Activated naive CD8-positive, alpha-beta T cell treated with anti-CD3 and anti-CD28 coated beads for 36 hours (primary cell): ENCODE results near the gene ZNRD2. TPM values are rescaled to one million over a fixed set of nuclear protein-coding genes. Genes with fewer than 3 reads are reported as not detected.
A peak's percentile ranks its signal among the peaks of the same experiment; 100 is the strongest.

ENCODE experiments used
- DNase-seq: peaks from one replicate; pipeline ENCODE4 v3.0.0; 2021
- H3K27ac Mint-ChIP-seq: one replicate; pipeline ENCODE4 v1.8.0; 2022; ENCODE audit warnings: mild to moderate bottlenecking, moderate library complexity, mixed read lengths
- H3K27me3 Mint-ChIP-seq: one replicate; pipeline ENCODE4 v1.8.0; 2022; ENCODE audit warnings: mild to moderate bottlenecking, mixed read lengths
- H3K36me3 Mint-ChIP-seq: one replicate; pipeline ENCODE4 v1.8.0; 2021; ENCODE audit warnings: mild to moderate bottlenecking, mixed read lengths
- H3K4me1 Mint-ChIP-seq: one replicate; pipeline ENCODE4 v1.8.0; 2021; ENCODE audit warnings: mixed read lengths
- H3K4me3 Mint-ChIP-seq: one replicate; pipeline ENCODE4 v1.8.0; 2022; ENCODE audit warnings: mild to moderate bottlenecking, moderate library complexity, mixed read lengths
- H3K9me3 Mint-ChIP-seq: one replicate; pipeline ENCODE4 v1.8.0; 2022; ENCODE audit warnings: mixed read lengths
- total RNA-seq, 2 experiments: library from RNA; stranded (reverse); gene quantifications; one replicate each; pipeline ENCODE4 v1.2.3, GENCODE V29; 2021

Gene ZNRD2
- total RNA-seq, 2 experiments from 2014 or later = 59.1 to 63.3 TPM

GRCh38 chr11:65546217-65546958 is 23.9 kb upstream of the ZNRD2 start:
- peaks cover 17% of the 10 kb centered on the region for H3K36me3 Mint-ChIP-seq
- peak overlapping the region; percentile 76 for H3K4me3 Mint-ChIP-seq
- peak; percentile 98 for DNase-seq
- peak overlapping the region; percentile 80 for H3K27ac Mint-ChIP-seq
- H3K9me3 Mint-ChIP-seq = no peaks in the 10 kb centered on the region
- no peaks in the 10 kb centered on the region for H3K27me3 Mint-ChIP-seq
- H3K4me1 Mint-ChIP-seq = peaks cover 33% of the 10 kb centered on the region

DNA sequence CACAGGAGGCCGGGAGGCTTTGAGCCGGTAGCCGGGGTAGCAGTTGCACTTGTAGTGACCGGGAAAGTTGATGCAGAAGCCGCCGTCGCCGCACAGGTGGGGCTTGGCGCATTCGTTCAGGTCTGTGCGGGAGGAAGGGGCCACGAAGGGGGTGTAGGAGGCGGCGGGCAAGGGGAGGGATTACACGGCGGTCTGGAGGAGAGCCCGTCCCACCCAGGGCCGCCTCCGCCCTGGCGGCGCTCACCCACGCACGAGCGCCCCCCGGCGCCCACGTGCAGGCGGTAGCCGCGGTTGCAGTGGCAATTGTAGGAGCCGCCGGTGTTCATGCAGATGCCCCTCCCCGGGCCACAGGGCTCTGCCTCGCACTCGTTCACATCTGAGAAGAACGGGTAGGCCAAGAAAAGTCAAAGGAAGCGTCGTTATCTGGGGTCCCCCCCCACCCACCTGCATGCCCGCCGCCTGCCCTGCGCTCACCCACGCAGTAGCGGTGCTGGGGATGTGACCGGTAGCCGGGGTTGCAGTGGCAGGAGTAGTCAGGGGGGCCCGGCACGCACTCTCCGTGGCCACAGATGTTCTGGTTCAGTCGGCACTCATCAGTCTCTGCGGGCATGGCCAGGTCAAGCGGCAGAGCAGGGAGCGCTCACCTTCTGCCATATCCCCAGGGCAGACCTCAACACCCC is 22.7 kb upstream of the ZNRD2 start:
- Mint-ChIP-seq H3K4me1 (peaks cover 40% of the 10 kb centered on the region), H3K27ac (peak overlapping the region; percentile 46), H3K27me3 (no peaks in the 10 kb centered on the region), H3K9me3 (no peaks in the 10 kb centered on the region), H3K36me3 (peaks cover 23% of the 10 kb centered on the region), H3K4me3 (peak overlapping the region; percentile 26)
- DNase-seq = no peak

GRCh38 chr11:65548395-65548794 is 21.9 kb upstream of the ZNRD2 start:
- DNase-seq = no peak
- Mint-ChIP-seq H3K27ac (peak overlapping the region; percentile 46), H3K4me3 (peak overlapping the region; percentile 26), H3K27me3 (no peaks in the 10 kb centered on the region), H3K36me3 (peaks cover 23% of the 10 kb centered on the region), H3K4me1 (peaks cover 46% of the 10 kb centered on the region), H3K9me3 (no peaks in the 10 kb centered on the region)

DNA sequence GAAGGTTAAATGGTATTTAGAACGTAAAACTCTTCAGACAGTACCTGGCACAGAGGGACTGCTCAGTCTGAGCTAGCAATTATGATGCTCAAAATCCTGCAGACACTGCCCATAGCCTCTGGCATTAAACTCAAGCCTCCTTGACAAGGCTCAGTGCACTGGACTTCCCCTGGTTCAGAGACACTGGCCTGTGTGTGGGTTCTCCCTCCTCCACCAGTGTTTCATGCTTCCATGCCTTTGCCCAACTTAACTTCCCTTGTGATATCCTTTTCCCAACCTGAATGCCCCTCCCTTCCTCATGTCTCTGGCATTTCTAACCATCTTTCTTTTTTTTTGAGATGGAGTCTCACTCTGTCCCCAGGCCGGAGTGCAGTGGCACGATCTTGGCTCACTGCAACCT is 21.2 kb upstream of the ZNRD2 start:
- Mint-ChIP-seq H3K27ac (no peak overlapping the region), H3K9me3 (no peaks in the 10 kb centered on the region), H3K4me3 (no peak overlapping the region), H3K4me1 (peaks cover 46% of the 10 kb centered on the region), H3K27me3 (no peaks in the 10 kb centered on the region), H3K36me3 (peaks cover 22% of the 10 kb centered on the region)
- DNase-seq = no peak

DNA sequence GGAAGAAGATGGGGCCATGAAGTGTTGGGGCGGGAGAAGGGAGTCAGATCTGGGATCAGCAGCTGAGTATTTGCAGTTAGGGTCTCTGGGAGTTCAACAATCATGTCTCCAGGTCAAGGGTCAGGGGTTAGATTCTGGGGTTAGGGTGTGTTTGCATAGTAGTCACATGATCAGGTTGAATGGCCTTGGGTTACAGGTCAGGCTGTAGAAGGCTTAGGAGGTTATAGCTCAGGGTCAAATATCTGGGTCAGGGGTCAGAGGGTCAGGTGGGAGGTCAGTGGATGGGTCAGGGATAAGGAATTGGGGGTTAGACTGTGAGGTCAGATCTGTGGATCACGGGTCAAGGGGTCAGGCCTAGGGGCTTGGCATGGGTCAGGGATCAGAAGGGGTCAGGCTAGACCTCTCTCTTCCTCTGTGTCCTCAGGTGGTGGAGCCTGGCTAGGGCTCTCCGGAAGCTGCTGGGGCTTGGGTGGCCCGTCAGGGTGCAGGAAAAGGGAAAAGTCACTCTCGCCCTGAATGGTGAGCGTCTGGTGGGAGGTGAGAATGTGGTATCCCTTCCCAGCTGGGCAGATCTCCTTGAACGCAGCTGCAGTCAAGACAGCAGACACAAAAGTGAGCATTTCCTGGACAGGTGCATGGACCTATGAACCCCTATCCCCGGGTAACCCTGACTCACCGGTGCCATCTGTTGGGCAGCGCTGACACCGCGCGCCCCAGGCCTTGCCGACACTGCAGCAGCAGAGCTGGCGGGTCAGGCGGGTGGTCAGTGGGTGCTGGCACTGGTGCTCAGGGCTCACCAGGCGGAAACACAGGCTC is 18.5 kb upstream of the ZNRD2 start:
- Mint-ChIP-seq H3K27me3 (no peaks in the 10 kb centered on the region), H3K4me3 (no peak overlapping the region), H3K27ac (peak overlapping the region; percentile 50), H3K36me3 (peaks cover 23% of the 10 kb centered on the region), H3K4me1 (peaks cover 60% of the 10 kb centered on the region), H3K9me3 (no peaks in the 10 kb centered on the region)
- peak; percentile 55 for DNase-seq

- H3K27ac Mint-ChIP-seq = no peak overlapping the region
- no peak overlapping the region for H3K4me3 Mint-ChIP-seq
- no peak for DNase-seq
- peaks cover 63% of the 10 kb centered on the region for H3K4me1 Mint-ChIP-seq
- no peaks in the 10 kb centered on the region for H3K9me3 Mint-ChIP-seq
- peaks cover 23% of the 10 kb centered on the region for H3K36me3 Mint-ChIP-seq
- H3K27me3 Mint-ChIP-seq = no peaks in the 10 kb centered on the region
Observed at GRCh38 chr11:65552388-65552951, 17.8 kb upstream of the ZNRD2 start.

- Mint-ChIP-seq H3K4me1 (peaks cover 54% of the 10 kb centered on the region), H3K4me3 (peak overlapping the region; percentile 29), H3K9me3 (no peaks in the 10 kb centered on the region), H3K36me3 (peaks cover 18% of the 10 kb centered on the region), H3K27ac (peak overlapping the region; percentile 12), H3K27me3 (no peaks in the 10 kb centered on the region)
- peak; percentile 70 for DNase-seq
Observed at GRCh38 chr11:65553301-65554001, 16.8 kb upstream of the ZNRD2 start.

- no peak for DNase-seq
- peak overlapping the region; percentile 64 for H3K4me3 Mint-ChIP-seq
- H3K4me1 Mint-ChIP-seq = peaks cover 52% of the 10 kb centered on the region
Observed at GRCh38 chr11:65554057-65554818, 16.0 kb upstream of the ZNRD2 start.

DNA sequence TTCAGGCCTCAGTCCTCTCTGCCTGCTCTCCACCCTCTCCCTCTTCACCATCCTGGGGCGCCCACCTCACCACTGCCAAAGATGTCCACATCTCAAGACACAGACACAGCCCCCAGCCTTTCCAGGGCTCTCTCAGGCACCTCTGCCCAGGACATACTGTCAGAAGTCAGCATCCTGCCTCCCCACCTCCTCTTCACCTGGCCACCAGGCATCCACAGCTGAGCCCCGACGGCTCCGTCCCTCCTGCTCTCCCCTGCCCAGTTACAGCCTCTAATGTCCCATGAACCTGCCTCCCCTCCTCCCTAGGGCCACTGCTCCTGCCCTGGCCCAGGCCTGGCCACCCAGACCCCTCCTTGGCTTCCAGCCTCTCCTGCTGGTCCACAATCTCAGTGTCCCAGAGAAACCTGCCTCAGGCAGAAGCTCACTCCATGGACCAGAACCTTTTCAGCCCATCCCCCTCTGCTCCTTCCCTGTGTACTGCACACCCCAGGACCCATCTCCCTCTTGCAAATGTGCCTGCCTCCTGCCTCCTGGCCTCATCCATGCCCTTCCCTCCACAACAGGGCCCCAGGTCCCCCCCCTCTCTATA is 15.3 kb upstream of the ZNRD2 start:
- DNase-seq = no peak
- H3K4me3 Mint-ChIP-seq = peak overlapping the region; percentile 29
- H3K36me3 Mint-ChIP-seq = peaks cover 12% of the 10 kb centered on the region
- H3K9me3 Mint-ChIP-seq = no peaks in the 10 kb centered on the region
- no peaks in the 10 kb centered on the region for H3K27me3 Mint-ChIP-seq
- peak overlapping the region; percentile 61 for H3K27ac Mint-ChIP-seq
- peaks cover 55% of the 10 kb centered on the region for H3K4me1 Mint-ChIP-seq

More at GRCh38 chr11:65554057-65554818, 16.0 kb upstream of the ZNRD2 start:
- peaks cover 16% of the 10 kb centered on the region for H3K36me3 Mint-ChIP-seq
- peak overlapping the region; percentile 61 for H3K27ac Mint-ChIP-seq
- no peaks in the 10 kb centered on the region for H3K27me3 Mint-ChIP-seq
- no peaks in the 10 kb centered on the region for H3K9me3 Mint-ChIP-seq

- peaks cover 10% of the 10 kb centered on the region for H3K36me3 Mint-ChIP-seq
- no peaks in the 10 kb centered on the region for H3K27me3 Mint-ChIP-seq
- H3K9me3 Mint-ChIP-seq = no peaks in the 10 kb centered on the region
- peak overlapping the region; percentile 80 for H3K27ac Mint-ChIP-seq
- peak overlapping the region; percentile 85 for H3K4me3 Mint-ChIP-seq
- peak; percentile 47 for DNase-seq
- peaks cover 63% of the 10 kb centered on the region for H3K4me1 Mint-ChIP-seq
Observed at GRCh38 chr11:65555693-65556231, 14.5 kb upstream of the ZNRD2 start.

- H3K4me1 Mint-ChIP-seq = peaks cover 61% of the 10 kb centered on the region
Observed at GRCh38 chr11:65556470-65557279, 13.6 kb upstream of the ZNRD2 start.

GRCh38 chr11:65557280-65558001 is 12.8 kb upstream of the ZNRD2 start:
- H3K27ac Mint-ChIP-seq = peak overlapping the region; percentile 80
- peaks cover 53% of the 10 kb centered on the region for H3K4me1 Mint-ChIP-seq
- no peaks in the 10 kb centered on the region for H3K27me3 Mint-ChIP-seq
- H3K4me3 Mint-ChIP-seq = peak overlapping the region; percentile 85
- peak; percentile 52 for DNase-seq
- no peaks in the 10 kb centered on the region for H3K9me3 Mint-ChIP-seq
- H3K36me3 Mint-ChIP-seq = peaks cover 3% of the 10 kb centered on the region

More at GRCh38 chr11:65556470-65557279, 13.6 kb upstream of the ZNRD2 start:
- Mint-ChIP-seq H3K9me3 (no peaks in the 10 kb centered on the region), H3K27ac (peak overlapping the region; percentile 80), H3K4me3 (peak overlapping the region; percentile 85), H3K36me3 (peaks cover 5% of the 10 kb centered on the region), H3K27me3 (no peaks in the 10 kb centered on the region)
- DNase-seq = no peak
